SKM-1 treated with dmso at 0.1 percent for 144 hours (cell line): ENCODE data around the gene DENND2A.
"Not testable (repeated sequence)": the region's sequence is repeated elsewhere in the genome, so short reads cannot be mapped to it uniquely, and the experiment has no call there.

Source experiments
- DNase-seq: peaks from one replicate; lab custom pipeline; 2025; ENCODE audit not compliant: unreplicated experiment; lab: John Stamatoyannopoulos, UW

Gene DENND2A

DNA sequence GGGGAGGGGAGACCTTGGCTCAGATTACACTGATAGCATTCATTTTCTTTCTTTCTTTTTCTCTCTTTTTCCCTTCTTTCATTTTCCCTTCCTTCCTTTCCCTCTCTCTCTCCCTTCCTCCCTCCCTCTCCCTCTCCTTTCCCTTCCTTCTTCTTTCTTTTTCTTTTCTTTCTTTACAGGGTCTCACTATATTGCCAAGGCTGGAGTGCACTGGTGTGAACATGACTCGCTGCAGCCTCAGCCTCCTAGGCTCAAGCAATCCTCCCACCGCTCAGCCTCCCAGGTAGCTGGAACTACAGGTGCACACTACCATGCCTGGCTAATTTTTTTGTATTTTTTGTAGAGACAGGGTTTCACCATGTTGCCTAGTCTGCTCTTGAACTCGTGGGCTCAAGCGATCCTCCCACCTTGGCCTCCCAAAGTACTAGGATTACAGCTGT, 88.4 kb downstream of the DENND2A start:
- DNase-seq, result no peak

DNA sequence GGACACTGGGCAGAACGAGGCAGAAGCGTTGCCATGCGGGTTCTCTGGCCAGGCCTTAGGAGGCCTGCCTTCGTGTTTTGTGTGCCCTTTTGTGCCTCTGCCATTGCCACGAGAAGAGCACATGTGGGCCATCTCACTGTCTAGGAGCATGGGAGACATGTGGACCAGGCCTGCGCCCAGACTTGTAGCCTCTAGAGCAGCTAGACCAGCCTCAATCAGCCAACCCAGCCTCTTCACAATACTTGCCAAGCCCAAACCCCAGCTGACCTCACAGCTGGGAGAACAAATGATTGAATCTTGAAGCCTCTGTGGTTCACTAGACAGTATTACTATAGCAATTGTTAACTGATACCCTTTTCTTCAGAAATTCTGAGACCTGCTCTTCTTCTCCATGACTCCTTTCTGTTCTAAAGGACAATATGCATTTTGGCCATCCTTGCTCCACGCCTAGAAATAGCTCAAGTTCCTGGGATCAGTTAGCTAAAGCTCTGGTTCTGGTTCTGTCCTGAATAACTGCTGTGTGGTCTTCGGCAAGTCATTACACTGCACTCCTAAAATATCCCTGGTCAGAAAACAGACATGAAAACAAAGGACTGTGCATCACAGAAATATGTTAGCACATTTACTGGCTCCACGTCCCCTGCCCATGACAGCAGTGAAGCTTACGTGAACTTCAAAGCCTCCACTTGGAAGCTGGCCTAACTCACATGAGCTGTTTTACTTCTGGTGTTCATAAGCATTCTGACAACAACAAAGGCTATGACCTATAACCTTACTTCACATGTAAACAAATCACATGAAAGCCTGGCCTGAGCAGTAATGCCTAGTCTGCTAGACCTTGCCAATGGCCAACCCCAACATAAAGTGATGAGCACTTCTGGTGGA, 89.0 kb downstream of the DENND2A start:
- DNase-seq, result no peak

DNA sequence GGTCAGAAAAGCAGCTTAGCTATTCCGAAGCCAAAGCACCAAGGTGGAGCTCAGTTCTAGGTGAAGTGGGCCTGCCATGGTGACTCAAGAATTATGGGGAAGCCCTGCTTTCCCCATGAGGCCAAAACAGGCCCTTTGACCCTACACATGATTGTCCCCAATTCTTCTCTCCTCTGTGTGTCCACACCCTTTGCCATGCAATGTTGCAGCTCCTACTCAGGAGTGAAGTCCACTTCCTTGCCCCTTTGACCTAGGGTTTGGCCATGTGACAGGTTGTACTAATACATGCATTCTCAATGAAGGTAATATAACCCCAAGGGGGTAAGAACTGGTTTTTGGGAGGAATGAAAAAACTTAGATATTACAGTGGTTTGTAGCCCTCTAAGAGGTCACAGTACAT, 93.7 kb downstream of the DENND2A start:
- DNase-seq, result no peak

DNA sequence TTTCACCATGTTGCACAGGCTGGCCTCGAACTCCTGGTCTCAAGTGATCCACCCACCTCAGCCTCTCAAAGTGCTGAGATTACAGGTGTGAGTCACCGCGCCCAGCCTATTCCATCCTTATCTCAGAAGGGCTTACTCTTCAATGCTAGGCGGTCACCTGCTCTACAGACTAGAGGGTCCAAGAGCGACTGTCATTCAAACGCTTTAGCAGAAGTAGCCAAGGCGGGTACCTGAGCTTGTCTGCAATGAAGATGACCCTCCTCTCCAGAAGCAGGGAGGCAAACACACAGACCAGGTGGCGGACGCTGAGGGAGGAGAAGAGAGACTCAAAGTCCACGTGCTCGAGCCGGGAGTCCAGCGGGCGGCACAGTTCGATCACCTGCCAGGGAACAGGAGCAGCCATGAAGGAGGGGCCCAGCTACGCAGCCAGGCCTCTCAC, 96.2 kb downstream of the DENND2A start:
- DNase-seq, result no peak

DNA sequence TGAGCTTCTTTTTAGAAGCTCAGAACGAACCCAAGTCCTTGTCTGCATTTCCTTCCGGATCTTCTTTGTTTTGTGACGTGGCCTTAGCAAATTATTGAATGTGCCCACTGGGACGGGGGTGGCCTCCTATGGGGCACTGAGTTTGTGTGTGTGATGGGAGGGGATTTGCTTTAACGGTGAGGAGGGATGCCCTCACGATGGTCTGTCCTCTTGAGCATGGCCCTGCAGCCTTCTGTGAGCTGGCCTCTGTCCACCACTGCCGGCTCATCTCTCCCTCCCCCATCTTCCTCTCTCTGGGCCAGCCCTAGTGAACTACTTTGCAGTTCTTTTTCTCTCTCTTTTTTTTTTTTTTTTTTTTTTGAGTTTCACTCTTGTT, 98.4 kb downstream of the DENND2A start:
- no peak for DNase-seq

DNA sequence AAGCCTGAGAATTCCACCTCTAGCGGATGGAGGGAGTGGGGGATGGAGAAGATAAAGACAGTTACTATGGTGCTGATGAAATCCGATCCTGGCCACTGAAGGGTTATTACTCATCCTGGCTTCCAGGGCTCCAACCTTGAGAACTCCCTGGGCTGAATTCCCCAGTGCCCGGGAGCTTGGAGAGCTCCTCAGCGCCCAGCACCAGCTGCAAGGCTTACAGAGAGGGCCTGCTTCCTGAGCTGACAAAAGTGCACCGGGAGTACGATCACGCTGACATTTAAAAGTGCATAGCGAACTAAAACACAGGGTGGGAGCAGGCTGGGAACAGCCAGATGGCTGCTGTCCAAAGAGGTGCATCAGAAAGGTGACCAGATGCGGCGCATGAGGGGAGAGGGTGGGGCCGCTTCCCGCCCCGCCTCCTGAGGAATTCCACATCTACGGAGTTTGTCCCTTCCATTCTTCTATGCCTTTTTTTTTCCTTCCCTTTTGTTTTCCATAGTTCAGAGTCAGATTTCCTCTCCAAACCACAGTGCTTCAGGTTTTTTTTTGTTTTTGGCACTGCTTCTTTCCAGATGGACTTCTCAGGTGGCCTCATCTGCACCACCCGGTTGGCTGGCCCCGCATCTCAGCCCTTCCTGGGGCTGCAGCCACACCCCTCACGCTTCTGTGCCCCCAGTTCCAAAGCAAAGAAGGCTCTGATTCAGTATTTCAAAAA, 98.9 kb downstream of the DENND2A start:
- DNase-seq, result no peak

DNA sequence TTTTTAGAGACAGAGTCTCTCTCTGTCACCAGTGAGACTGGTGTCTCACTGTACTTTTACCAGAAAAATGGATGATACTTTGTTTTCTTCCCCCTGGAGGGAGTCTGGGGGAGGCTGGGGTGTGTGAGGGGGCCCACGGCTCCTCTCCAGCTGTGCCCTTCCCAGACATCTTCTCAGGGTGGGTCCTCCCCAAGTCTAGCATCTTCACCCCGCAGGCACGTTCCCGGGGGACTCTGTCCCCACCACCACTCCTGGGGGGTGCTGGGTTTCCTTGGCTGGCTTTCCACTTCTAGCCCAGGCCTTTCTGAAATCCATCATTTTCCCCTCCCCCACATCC, 99.5 kb downstream of the DENND2A start:
- DNase-seq, result no peak

DNA sequence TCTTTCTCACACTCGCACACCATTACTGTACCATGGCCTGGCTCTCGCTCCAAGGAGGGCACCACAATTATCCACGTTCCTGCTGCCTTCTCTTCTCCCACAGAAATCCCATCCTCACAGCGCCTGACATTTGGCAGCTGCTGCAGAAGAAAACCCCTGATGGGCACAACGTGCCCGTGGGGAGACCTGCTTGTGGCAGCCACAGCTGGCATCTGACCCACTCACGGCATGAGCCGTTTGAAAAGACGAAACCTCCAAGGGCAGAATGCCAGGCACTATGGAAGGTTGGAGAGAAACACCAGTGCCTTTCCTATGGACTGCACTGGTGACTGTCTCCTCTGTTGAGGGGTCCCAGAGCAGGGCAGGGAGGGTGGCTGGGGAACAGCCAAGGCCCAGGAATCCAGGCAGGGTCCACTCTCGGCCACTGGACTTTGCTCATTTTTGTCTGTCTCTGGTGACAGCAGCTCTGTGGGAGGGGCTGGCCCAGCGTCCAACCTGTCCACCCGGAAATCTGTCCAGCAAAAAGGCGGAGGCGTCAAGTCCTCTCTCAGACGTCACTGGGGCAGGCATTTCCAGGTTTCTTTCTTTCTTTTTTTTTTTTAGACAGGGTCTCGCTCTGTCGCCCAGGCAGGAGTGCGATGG, 100.4 kb downstream of the DENND2A start:
- no peak for DNase-seq

DNA sequence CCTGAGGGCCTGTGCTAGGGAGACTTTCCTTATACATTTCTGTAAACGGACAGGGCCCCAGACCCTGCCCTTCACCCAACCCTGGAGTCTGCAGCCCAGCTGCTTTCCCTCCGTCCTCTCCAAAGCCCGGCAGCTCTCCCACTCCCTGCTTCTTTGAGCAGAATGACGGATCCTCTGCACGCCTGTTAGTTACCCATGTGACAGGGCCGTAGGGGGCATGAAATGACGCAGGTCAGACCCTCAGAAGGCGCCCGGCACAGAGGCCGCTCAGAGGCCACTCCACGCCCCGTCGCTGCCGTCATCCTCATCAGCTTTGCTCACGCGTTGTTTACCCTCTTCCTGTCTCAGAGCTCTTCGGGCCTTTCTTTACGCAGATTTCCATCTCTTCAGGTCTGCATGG, 101.2 kb downstream of the DENND2A start:
- no peak for DNase-seq

DNA sequence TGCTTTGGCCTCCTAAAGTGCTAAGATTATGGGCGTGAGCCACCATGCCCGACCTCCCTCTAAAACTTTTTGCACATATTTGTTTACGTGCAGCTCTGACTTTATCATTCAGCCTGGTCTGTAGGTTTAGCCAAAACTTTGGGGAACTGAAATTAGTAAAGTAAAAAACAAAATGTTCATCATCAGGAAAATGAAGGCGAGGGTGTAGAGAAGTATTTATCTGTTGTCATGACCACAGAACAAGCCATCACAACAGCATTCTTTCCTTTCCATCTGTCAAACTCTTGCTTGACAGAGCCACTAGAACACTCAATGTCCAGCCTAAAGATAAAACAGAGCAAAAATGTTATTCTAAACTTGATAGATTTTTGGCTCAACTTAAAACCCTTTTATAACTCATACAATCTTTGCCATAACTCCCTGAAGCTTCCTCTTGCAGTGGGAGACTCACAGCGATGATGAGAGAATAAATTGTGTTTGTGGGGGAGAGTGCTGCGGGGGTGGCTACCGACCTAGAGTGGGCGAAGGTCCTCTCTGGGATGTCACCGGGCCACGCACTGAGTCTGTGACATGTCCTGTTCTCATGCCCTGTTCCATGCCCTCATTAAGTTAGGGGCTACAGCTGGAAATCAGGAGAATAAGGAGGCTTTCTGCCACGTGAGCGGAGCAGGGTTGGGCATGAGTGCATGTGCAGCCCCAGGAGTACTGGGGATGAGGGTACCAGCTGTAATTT, 102.7 kb downstream of the DENND2A start:
- DNase-seq, result no peak

DNA sequence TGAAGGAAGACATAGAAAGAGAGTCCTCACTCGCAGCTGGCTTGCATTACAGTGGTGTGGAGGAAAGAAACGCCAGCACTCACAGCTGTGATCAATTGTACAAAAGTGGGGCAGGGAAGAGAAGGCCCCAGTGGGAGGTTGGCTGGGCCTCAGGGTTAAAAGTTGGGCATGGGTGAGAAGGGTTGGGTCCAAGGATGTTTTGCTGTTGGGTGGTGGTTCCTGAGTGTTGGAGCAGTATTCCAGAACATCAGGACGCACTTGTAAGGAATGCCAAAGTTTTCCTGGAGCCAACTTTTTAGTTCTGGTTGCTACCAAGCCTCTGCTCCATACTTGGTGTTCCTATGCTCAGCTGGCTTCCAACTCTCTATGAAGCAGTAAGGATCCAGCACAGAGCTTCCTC, 105.9 kb downstream of the DENND2A start:
- DNase-seq, result no peak

DNA sequence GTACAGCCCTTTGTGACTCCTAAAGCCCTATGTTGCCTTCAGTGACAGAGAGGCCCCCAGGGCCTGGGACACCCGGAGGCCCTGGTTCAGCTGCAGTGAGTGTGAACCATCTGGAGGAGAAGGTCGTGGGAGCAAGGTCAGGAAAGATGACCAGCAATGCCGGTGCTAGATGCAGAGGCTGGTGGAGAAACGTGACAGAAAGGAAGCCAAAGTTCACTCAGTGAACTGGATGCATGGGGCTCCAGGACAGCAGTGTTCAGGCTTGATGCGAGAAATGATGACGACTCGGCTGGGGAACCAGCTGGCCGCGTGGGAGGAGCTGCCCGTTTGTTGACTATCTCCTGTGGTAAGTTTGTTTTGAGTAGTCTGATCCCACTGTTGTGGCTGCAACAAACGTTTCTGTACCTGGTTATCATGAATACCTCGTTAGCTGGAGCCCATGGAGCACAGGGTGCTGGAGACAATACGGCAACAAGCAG, 107.2 kb downstream of the DENND2A start:
- no peak for DNase-seq

DNA sequence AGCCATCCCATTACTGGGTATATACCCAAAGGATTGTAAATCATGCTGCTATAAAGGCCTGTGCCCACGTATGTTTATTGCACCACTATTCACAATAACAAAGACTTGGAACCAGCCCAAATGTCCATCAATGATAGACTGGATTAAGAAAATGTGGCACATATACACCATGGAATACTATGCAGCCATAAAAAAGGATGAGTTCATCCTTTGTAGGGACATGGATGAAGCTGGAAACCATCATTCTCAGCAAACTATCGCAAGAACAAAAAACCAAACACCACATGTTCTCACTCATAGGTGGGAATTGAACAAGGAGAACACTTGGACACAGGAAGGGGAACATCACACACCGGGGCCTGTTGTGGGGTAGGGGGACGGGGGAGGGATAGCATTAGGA, 111.2 kb downstream of the DENND2A start:
- not testable (repeated sequence) for DNase-seq

DNA sequence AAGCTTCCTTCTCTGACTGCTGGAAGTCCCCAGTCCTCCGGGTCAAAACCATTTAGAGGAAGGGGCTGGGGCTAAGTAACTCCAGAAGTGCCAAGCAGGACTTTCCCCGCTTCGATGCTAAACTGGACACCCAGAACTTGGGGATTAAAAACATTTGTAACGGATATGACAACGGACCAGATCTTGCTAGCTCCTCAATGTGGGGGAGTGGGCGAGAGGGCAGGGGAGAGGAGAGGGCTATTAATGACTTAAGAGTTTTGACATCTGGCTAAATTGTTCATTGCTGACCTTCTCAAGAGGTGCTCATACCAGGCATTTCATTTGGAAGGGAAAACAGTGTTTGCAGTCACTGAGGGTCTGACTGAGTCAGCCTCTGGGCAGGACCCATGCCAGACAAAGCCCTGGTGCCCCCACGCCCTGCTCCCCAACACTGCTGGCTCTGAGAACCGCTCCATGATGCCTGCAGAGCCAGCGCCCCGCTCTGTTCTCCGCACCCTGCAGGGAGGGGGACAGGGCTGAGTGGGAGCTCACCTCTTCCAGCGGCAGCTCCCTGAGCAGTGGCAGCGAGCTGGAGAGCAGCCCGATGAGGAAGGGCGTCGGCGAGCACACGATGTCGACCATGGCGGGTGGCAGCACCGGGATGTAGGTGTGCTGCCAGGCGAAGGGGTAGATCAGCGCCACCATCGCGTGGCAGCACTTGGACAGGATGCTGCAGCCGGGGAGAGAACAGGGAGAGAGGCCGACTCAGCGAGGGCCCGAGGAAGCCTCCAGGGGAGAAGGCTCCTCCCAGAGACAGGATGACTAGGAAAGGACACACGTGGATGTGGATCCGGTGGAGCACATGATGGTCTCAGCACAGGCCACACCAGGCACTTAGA, 113.6 kb downstream of the DENND2A start:
- DNase-seq, result no peak

DNA sequence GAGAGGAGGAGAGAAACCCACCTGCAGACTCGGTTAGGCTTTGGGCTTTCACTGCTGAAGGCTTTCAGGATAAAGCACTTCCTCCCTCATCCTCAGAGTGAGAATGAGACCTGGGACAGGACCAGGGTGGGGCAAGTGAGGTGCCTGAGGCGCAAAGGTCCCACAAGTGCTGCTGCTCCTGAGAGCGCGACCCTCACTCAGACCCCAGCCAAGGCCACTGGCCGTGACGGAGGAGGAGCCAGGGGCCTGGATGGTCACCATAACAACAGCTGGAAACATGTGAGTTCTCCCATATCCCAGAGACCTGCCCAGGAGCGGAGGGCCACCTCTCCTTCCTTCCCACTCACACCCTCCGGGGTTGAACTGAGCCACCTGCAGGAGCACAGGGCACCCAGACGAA, 114.4 kb downstream of the DENND2A start:
- DNase-seq, result no peak

DNA sequence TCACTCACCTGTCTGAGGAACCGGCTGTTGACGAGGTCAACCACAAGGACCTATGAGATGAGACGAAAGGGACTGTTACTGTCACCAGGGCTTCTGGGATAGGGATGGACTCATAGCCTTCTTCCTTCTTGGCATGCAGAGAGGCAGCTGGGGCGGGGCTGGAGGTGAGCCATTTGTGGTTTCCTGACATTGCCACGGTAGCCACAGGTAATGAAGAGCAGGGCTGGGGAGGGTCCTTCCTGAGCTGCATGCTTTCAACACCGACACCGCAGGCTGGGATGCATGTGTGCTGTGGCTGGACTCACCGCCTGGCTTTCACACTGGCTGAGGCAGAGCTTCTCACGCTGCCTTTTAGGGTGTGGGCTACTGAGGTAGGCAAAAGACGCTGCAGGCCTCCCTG, 114.9 kb downstream of the DENND2A start:
- DNase-seq, result no peak

DNA sequence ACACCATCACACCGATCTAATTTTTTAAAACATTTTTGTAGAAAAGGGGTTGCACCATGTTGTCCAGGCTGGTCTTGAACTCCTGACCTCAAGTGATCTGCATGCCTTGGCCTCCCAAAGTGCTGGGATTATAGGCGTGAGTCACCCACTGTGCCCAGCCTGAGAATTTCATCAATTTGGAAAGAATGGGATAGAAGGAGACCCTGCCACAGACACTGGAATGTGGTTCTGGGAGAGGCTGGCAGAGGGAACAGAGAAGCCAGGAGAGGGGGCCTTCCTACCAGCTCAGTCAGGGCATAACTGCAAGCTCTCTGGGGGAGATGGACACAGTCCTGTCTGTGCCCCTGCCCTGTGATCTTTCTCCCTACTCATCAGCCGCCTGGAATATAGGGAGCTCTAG, 119.2 kb downstream of the DENND2A start:
- DNase-seq, result no peak

DNA sequence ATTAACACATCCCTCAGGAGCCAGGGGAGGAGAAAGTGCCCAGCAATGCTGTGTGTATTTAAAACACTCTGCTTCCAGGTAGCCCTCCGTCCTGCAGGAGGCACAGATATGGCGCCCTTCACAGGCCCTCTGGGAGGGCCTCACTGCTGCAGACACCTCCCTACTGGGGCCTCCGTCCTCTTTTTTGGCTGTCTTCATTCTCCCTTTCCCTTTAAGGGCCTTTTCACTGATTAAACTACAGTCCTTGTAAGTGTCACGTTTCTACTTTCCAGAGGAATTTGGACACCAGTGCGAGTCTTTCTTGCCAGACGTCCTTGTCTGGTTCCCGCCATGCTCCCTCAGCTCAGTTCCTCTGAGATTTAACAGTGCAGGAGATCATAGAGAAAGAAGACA, 121.6 kb downstream of the DENND2A start:
- no peak for DNase-seq

DNA sequence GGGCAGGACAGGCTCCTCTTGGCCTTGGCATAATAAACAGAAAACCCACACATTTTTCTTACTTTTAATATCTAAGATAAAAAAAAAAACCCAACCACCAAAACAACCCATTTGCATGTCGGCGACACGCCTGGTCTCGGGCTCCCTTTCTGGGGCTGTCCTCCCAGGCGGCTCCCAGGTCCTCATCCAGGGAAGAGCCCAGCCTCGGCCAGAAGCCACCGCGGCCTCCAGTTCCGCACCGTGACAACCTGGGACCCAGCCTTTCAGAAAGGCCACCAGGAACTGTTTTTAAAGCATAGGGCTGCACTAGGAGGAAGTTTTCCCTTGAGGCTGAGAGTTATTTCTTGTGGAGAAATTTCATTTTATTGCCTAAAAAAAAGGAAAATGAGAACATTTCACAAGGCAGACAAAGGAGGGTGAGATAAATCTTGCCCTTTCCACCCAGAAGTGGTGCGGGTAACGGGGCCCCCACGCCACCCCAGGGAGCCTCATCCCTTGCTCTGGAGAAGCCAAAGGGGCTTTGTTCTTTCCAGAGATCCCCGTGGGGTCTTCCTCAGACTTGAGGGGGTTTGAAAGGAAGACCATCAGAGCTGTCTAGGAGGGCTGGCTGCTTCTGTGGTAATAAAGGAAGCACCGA, 122.1 kb downstream of the DENND2A start:
- DNase-seq, result no peak
